A172 (cell line): ENCODE measurements around the gene RANBP6. TPM values are rescaled to one million over a fixed set of nuclear protein-coding genes. Genes with fewer than 3 reads are reported as not detected.

Source experiments
- DNase-seq: peaks from one replicate; pipeline ENCODE4 v3.0.0-alpha.2; 2015; ENCODE audit warnings: low spot score
- total RNA-seq: library from RNA; depleted of rRNA; stranded (reverse); fragments of >200 nt; shearing (Covaris generic); gene quantifications from 2 replicates; pipeline ENCODE4 v1.2.3, GENCODE V29; 2014; rRNA removed

Gene RANBP6
- total RNA-seq, 1 experiment from 2014 or later, result 37.3 TPM

- peak; percentile 76 for DNase-seq
Measured at GRCh38 chr9:6007058-6007769, 8.2 kb downstream of the RANBP6 start.

- no peak for DNase-seq
Measured at GRCh38 chr9:6006749-6007057, 8.7 kb downstream of the RANBP6 start.

GRCh38 chr9:6000955-6001354 lies 14.5 kb downstream of the RANBP6 start:
- no peak for DNase-seq

- DNase-seq, result no peak
Measured at GRCh38 chr9:5999443-6000101, 15.9 kb downstream of the RANBP6 start.

GRCh38 chr9:5994493-5994892 lies 20.9 kb downstream of the RANBP6 start:
- DNase-seq, result no peak

GRCh38 chr9:5988265-5988664 lies 27.2 kb downstream of the RANBP6 start:
- DNase-seq, result no peak

GRCh38 chr9:5983042-5983441 lies 32.4 kb downstream of the RANBP6 start:
- no peak for DNase-seq

- DNase-seq, result no peak
Measured at GRCh38 chr9:5982317-5982716, 33.1 kb downstream of the RANBP6 start.

- no peak for DNase-seq
Measured at GRCh38 chr9:5978523-5978922, 36.9 kb downstream of the RANBP6 start.

GRCh38 chr9:5976674-5977397 lies 38.6 kb downstream of the RANBP6 start:
- no peak for DNase-seq

- peak; percentile 55 for DNase-seq
Measured at GRCh38 chr9:5971740-5972139, 43.7 kb downstream of the RANBP6 start.

Other genes with a start within 250 kb of the RANBP6 start
- 3.2 and 4.1 TPM in 2 replicates for gene ERMP1, start 182.5 kb downstream of the RANBP6 start, total RNA-seq
- not detected in 2 replicates for gene MLANA, start 124.7 kb downstream of the RANBP6 start, total RNA-seq
- gene IL33, start 200.2 kb upstream of the RANBP6 start, total RNA-seq, result not detected in 2 replicates